LNCAP (cell line): ENCODE measurements around the gene NEK10.

ENCODE experiments used
- CTCF ChIP-seq: fragments of 450-650 bp; IDR thresholded peaks from 2 replicates; pipeline ENCODE4 v1.5.1; 2017; ENCODE audit warnings: mild to moderate bottlenecking

NEK10 gene

GRCh38 chr3:27279123-27279522, 90.1 kb downstream of the NEK10 start:
- TF ChIP-seq CTCF: peak; percentile 76

DNA sequence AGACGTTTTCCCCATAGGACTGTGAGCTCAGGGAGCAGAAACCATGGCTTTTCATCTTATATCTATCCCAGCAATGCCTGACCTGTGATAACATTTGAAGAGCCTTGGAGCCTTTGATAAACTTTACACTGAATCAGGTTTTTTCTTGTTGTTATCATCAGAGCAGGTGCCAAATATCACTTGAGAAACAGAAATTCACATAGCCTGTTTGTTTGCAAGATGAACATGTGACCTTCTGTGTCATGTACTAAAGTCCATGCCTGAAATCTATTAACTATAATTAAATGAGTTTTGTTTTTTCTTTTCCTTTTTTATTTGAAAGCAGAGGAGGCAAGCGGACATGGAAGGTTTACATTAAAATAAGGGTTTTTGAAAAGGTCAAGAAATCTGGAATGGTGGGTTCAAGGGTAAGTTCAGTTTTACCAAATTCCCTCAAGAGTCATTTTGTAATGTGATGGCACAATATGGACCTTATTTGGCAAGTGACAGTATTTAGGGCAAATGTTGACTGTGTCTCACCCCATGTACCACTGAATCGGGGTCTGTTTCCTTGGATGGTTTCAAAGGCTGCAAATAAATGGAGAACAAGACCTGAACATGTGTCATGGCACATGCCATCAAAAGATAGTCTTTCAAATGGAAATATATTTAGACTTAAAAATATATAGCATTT, 90.7 kb downstream of the NEK10 start:
- TF ChIP-seq CTCF: no peak

- TF ChIP-seq CTCF: no peak
These were observed 93.7 kb downstream of the NEK10 start for GRCh38 chr3:27275441-27275990.

- TF ChIP-seq CTCF: no peak
These were observed 97.3 kb downstream of the NEK10 start for GRCh38 chr3:27271890-27272289.

DNA sequence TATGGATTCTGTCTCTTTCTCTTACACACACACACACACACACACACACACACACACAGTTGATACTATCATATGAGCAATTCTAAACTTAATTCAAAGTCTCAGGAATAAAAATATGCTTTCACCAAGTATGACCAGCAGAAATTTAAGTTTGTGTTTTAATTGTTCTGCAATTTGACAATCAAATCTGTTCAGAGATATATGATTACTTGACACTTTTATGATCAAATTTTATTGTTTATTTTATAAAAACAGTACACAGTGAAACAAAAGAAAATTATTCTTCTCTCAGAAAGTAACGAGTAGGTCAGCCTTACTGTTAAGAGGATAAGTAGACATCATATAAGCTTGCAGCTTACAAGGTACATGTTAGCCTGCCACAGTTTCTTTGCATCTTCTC, 114.3 kb downstream of the NEK10 start:
- no peak for TF ChIP-seq CTCF

GRCh38 chr3:27253831-27254230, 115.4 kb downstream of the NEK10 start:
- TF ChIP-seq CTCF: peak; percentile 67

DNA sequence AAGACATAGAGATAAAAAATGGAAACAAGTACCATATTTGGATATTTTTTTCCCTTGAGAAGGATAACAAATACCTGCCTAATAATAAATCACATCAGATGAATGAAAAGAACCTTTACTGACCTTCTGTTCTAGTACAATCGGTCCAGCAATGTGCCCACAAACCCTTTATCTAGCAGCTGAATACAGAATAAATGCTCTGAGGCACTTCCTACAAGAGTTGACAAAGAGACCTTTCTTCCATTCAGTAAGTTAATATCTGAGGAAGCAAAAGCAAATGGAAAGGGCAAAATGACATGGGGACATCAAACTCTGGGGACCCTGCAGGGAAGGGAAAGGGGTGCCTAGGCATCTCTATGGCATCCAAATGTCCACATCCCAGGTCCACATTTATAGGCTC, 115.8 kb downstream of the NEK10 start:
- TF ChIP-seq CTCF: no peak

- no peak for TF ChIP-seq CTCF
These were observed 116.5 kb downstream of the NEK10 start for GRCh38 chr3:27252646-27253045.
